ENCODE data around the gene SLC44A3. TPM values are rescaled to one million over a fixed set of nuclear protein-coding genes. Genes with fewer than 3 reads are reported as not detected.
"Not testable (repeated sequence)": the region's sequence is repeated elsewhere in the genome, so short reads cannot be mapped to it uniquely, and the experiment has no call there.

Gene SLC44A3
- total RNA-seq, 6 experiments from 2014 or later = 1.9 to 8.7 (median 7.4) TPM

DNA sequence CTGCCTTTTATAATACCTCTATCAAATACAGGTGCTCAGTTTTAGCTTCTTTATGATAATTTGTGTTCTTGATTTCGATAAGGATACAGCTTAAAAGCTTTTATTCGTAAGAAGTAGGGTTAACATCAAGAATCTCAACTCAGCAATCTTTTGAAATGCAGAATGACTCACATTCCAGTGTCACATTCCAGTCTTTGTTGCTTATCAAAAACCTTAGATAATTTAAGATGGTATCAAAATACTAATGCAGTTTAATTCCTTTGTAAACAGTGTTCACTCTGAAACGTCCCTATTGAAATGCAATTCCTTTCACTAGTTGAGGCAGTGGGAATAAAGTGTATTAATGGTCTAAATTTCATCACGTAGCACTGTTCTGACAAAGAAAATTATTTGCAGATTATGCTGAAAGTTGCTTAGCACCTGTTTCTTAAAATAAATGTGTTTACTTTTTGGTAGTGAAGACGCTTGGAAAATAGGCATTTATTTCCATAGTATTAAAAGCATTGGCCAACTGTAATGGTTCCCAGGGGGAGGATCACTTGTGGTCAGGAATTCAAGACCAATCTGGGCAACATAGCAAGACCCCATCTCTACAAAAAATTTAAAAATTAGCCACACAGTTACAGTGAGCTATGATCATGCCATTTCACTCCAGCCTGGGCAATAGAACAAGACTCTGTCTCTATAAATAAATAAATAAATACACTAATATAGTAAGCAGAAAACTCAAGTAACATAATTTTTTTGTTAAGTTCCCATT, 116.9 kb downstream of the SLC44A3 start:
- 74% methylated on average over 5 of the region's 5 CpGs for WGBS (ENCODE audit: insufficient coverage, low coverage, low lambda C conversion rate, missing lambda C conversion rate)
- Histone ChIP-seq H3K9me3 (no peaks in the 10 kb centered on the region), H3K27ac (no peak overlapping the region), H3K27me3 (no peaks in the 10 kb centered on the region), H3K4me1 (peaks cover 0 to 22% (median 6%) of the 10 kb centered on the region in 4 donors), H3K36me3 (peaks cover 0 to 9% (median 0%) of the 10 kb centered on the region in 4 donors), H3K4me3 (no peak overlapping the region)
- DNase-seq = no peak
- TF ChIP-seq POLR2A (IDR thresholded peaks at IDR 0.05) = no peak
- TF ChIP-seq, protein P1, sequence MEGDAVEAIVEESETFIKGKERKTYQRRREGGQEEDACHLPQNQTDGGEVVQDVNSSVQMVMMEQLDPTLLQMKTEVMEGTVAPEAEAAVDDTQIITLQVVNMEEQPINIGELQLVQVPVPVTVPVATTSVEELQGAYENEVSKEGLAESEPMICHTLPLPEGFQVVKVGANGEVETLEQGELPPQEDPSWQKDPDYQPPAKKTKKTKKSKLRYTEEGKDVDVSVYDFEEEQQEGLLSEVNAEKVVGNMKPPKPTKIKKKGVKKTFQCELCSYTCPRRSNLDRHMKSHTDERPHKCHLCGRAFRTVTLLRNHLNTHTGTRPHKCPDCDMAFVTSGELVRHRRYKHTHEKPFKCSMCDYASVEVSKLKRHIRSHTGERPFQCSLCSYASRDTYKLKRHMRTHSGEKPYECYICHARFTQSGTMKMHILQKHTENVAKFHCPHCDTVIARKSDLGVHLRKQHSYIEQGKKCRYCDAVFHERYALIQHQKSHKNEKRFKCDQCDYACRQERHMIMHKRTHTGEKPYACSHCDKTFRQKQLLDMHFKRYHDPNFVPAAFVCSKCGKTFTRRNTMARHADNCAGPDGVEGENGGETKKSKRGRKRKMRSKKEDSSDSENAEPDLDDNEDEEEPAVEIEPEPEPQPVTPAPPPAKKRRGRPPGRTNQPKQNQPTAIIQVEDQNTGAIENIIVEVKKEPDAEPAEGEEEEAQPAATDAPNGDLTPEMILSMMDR (IDR thresholded peaks at IDR 0.05) = no peak
- intact Hi-C loops (cut with DNase I) = no loop called here
- ATAC-seq = no peak

- TF ChIP-seq, protein P1 (IDR thresholded peaks at IDR 0.05) = no peak
- TF ChIP-seq POLR2A (IDR thresholded peaks at IDR 0.05) = no peak
- H3K4me1 ChIP-seq = peaks cover 0 to 30% (median 9%) of the 10 kb centered on the region in 4 donors
- H3K4me3 ChIP-seq = no peak overlapping the region
- H3K9me3 ChIP-seq = no peaks in the 10 kb centered on the region
- WGBS (ENCODE audit: insufficient coverage, low coverage, low lambda C conversion rate, missing lambda C conversion rate) = 29% methylated on average over 1 of the region's 1 CpG
- peaks cover 0 to 4% (median 0%) of the 10 kb centered on the region in 4 donors for H3K36me3 ChIP-seq
- ATAC-seq (no peak), DNase-seq (no peak)
- no peak overlapping the region for H3K27ac ChIP-seq
- H3K27me3 ChIP-seq = no peaks in the 10 kb centered on the region
- intact Hi-C loops (cut with DNase I) = no loop called here
These were observed 117.7 kb downstream of the SLC44A3 start for GRCh38 chr1:94937820-94938219.

DNA sequence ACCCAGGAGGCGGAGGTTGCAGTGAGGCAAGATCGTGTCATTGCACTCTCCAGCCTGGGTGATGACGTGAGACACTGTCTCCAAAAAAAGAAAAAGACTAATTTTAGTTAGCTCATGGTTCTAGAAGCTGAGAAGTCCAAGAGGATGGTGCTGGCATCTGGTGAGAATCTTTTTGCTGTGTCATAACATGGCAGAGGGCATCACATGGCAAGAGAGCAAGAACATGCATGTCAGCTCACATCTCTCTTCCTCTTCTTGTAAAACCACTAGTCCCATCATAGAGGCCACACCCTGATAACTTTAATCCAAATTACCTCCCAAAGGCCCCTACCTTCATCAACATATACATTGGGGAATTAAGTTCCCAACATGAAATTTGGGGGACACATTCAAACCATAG, 120.6 kb downstream of the SLC44A3 start:
- no peaks in the 10 kb centered on the region for H3K27me3 ChIP-seq
- TF ChIP-seq, protein P1 (IDR thresholded peaks at IDR 0.05) = no peak
- TF ChIP-seq POLR2A (IDR thresholded peaks at IDR 0.05) = no peak
- DNase-seq (no peak), ATAC-seq (no peak)
- H3K36me3 ChIP-seq = no peaks in the 10 kb centered on the region
- 95% methylated on average over 3 of the region's 3 CpGs for WGBS (ENCODE audit: insufficient coverage, low coverage, low lambda C conversion rate, missing lambda C conversion rate)
- H3K27ac ChIP-seq = no peak overlapping the region
- H3K4me3 ChIP-seq = no peak overlapping the region
- H3K9me3 ChIP-seq = no peaks in the 10 kb centered on the region
- intact Hi-C loops (cut with DNase I) = no loop called here
- H3K4me1 ChIP-seq = peaks cover 0 to 32% (median 9%) of the 10 kb centered on the region in 4 donors

- H3K36me3 ChIP-seq; H3K9me3 ChIP-seq; DNase-seq; intact Hi-C loops (cut with DNase I); H3K27me3 ChIP-seq; H3K4me3 ChIP-seq: not testable (repeated sequence)
- peak overlapping the region in 2 of 3 donors; percentile 54 to 80 for H3K27ac ChIP-seq
- peak in 2 of 4 donors; percentile 9 to 18 for ATAC-seq
- peaks cover 0 to 32% (median 9%) of the 10 kb centered on the region in 4 donors for H3K4me1 ChIP-seq
- 91% methylated on average over 1 of the region's 1 CpG for WGBS (ENCODE audit: insufficient coverage, low coverage, low lambda C conversion rate, missing lambda C conversion rate)
These were observed 121.3 kb downstream of the SLC44A3 start for GRCh38 chr1:94941480-94941879.
